Measurements from ENCODE around the gene KIF6. TPM values are rescaled to one million over a fixed set of nuclear protein-coding genes. Genes with fewer than 3 reads are reported as not detected.

KIF6 gene
- total and polyA plus RNA-seq, 2 donors (not counting 1 experiment from before 2014, with no cell fraction given): not detected

- intact Hi-C loops (cut with micrococcal nuclease): no loop called here
These were observed 194.9 kb downstream of the KIF6 start for GRCh38 chr6:39530201-39530759.

More at GRCh38 chr6:39530201-39530759, 194.9 kb downstream of the KIF6 start:
- peak overlapping the region; percentile 70 for H3K27ac Mint-ChIP-seq
- no peaks in the 10 kb centered on the region for H3K9me3 Mint-ChIP-seq (ENCODE audit: insufficient read depth)
- H3K27me3 Mint-ChIP-seq: peaks cover 9% of the 10 kb centered on the region
- Histone ChIP-seq H3K36me3 (replicated peaks in 1 of 2; ENCODE audit: control extremely low read depth in 1 of 2, control insufficient read depth in 1 of 2, extremely low read depth in 1 of 2, insufficient read depth in 2 of 2, low read length in 1 of 2) (no peaks in the 10 kb centered on the region), H3K79me2 (ENCODE audit: control insufficient read depth, insufficient read depth, low read length) (no peaks in the 10 kb centered on the region), H3K27me3 (replicated peaks in 1 of 4; ENCODE audit: control extremely low read depth in 1 of 4, control insufficient read depth in 3 of 4, insufficient read depth in 4 of 4, low read length in 3 of 4) (no peaks in the 10 kb centered on the region), H3K27ac (ENCODE audit: low read length in 2 of 2) (no peak overlapping the region), H3K9ac (ENCODE audit: low read length) (peak overlapping the region; percentile 18), H2AFZ (ENCODE audit: insufficient read depth, low read depth, low read length, poor library complexity, severe bottlenecking) (peak overlapping the region; percentile 30), H3K4me3 (ENCODE audit: control extremely low read depth in 1 of 5, extremely low read depth in 1 of 5, insufficient read depth in 1 of 5, low read depth in 2 of 5, low read length in 4 of 5) (no peak overlapping the region), H3K4me2 (replicated peaks; ENCODE audit: low read depth, low read length, poor library complexity, severe bottlenecking) (peak overlapping the region; percentile 22), H3K4me1 (ENCODE audit: control insufficient read depth in 2 of 2, insufficient read depth in 2 of 2, low read length in 2 of 2) (peaks cover 3 to 4% of the 10 kb centered on the region in 2 donors), H3K9me3 (ENCODE audit: control extremely low read depth in 1 of 3, control insufficient read depth in 2 of 3, insufficient read depth in 1 of 3, low read length in 2 of 3) (no peaks in the 10 kb centered on the region), H4K20me1 (ENCODE audit: control insufficient read depth, insufficient read depth, low read length, poor library complexity, severe bottlenecking) (no peaks in the 10 kb centered on the region)
- WGBS (ENCODE audit: insufficient coverage): 39% methylated on average over 4 of the region's 4 CpGs
- CTCF ChIA-PET: no interaction called here
- H3K4me1 Mint-ChIP-seq: peaks cover 11% of the 10 kb centered on the region
- DNase-seq: peak; percentile 34
- ATAC-seq (ENCODE audit: low read depth): peak; percentile 81
- POLR2A ChIA-PET: no interaction called here
- H3K4me3 Mint-ChIP-seq: peak overlapping the region; percentile 67
- TF ChIP-seq EZH2 (IDR thresholded peaks at IDR 0.05; ENCODE audit: borderline replicate concordance, insufficient read depth, low read depth, low read length, poor library complexity, severe bottlenecking) (no peak), CTCF (IDR thresholded peaks at IDR 0.05) (no peak)

Measured in B cell (primary cell).